IgD-negative memory B cell (primary cell): ENCODE data around the gene ERGIC1. TPM values are rescaled to one million over a fixed set of nuclear protein-coding genes. Genes with fewer than 3 reads are reported as not detected.
"Not testable (repeated sequence)": the region's sequence is repeated elsewhere in the genome, so short reads cannot be mapped to it uniquely, and the experiment has no call there.

Experiments
- H3K27ac Mint-ChIP-seq, 3 donors: one replicate each; pipeline ENCODE4 v1.8.0; 2020 to 2022; ENCODE audit warnings: mild to moderate bottlenecking in 3 of 3, mixed read lengths in 3 of 3, moderate library complexity in 1 of 3
- H3K27me3 Mint-ChIP-seq: one replicate; pipeline ENCODE4 v1.8.0; 2021; ENCODE audit warnings: mixed read lengths
- H3K36me3 Mint-ChIP-seq: one replicate; pipeline ENCODE4 v1.8.0; 2020; ENCODE audit warnings: mild to moderate bottlenecking, mixed read lengths
- H3K4me1 Mint-ChIP-seq, 3 donors: one replicate each; pipeline ENCODE4 v1.8.0; 2020 to 2022; ENCODE audit warnings: mixed read lengths in 3 of 3, mild to moderate bottlenecking in 1 of 3
- H3K4me3 Mint-ChIP-seq, 4 donors: one replicate each; pipeline ENCODE4 v1.8.0; 2020 to 2022; ENCODE audit warnings: mild to moderate bottlenecking in 4 of 4, mixed read lengths in 4 of 4, moderate library complexity in 3 of 4
- H3K9me3 Mint-ChIP-seq, 3 donors: one replicate each; pipeline ENCODE4 v1.8.0; 2020 to 2021; ENCODE audit warnings: mixed read lengths in 3 of 3, mild to moderate bottlenecking in 1 of 3
- polyA plus RNA-seq: library from polyadenylated mRNA; unstranded; fragments of 300-500 nt; fragmentation: Illumina TruSeq; gene quantifications from one replicate; pipeline ENCODE4 v1.2.3, GENCODE V29; 2021

Gene ERGIC1
- polyA plus RNA-seq, 1 donor from 2014 or later = 55.8 TPM

GRCh38 chr5:172843825-172844576, 9.9 kb downstream of the ERGIC1 start:
- H3K4me3 Mint-ChIP-seq = no peak overlapping the region
- no peaks in the 10 kb centered on the region for H3K9me3 Mint-ChIP-seq
- peaks cover 29 to 52% (median 43%) of the 10 kb centered on the region in 3 donors for H3K4me1 Mint-ChIP-seq
- H3K36me3 Mint-ChIP-seq = peaks cover 11% of the 10 kb centered on the region
- no peaks in the 10 kb centered on the region for H3K27me3 Mint-ChIP-seq
- peak overlapping the region in 2 of 3 donors; percentile 59 to 61 for H3K27ac Mint-ChIP-seq

- Mint-ChIP-seq H3K4me1 (peaks cover 32 to 56% (median 46%) of the 10 kb centered on the region in 3 donors), H3K4me3 (no peak overlapping the region)
Measured at GRCh38 chr5:172844577-172844838, 10.5 kb downstream of the ERGIC1 start.

GRCh38 chr5:172845154-172845553, 11.1 kb downstream of the ERGIC1 start:
- Mint-ChIP-seq H3K36me3 (peaks cover 11% of the 10 kb centered on the region), H3K4me3 (peak overlapping the region in 2 of 4 donors; percentile 37 to 76)

More at GRCh38 chr5:172844577-172844838, 10.5 kb downstream of the ERGIC1 start:
- Mint-ChIP-seq H3K27me3 (no peaks in the 10 kb centered on the region), H3K9me3 (no peaks in the 10 kb centered on the region), H3K27ac (peak overlapping the region; percentile 47 to 61 (median 59)), H3K36me3 (peaks cover 11% of the 10 kb centered on the region)

GRCh38 chr5:172845576-172845975, 11.5 kb downstream of the ERGIC1 start:
- H3K27ac Mint-ChIP-seq = peak overlapping the region in 1 of 3 donors; percentile 61
- H3K36me3 Mint-ChIP-seq = peaks cover 11% of the 10 kb centered on the region
- peaks cover 41 to 61% (median 55%) of the 10 kb centered on the region in 3 donors for H3K4me1 Mint-ChIP-seq
- H3K9me3 Mint-ChIP-seq = no peaks in the 10 kb centered on the region
- H3K4me3 Mint-ChIP-seq = peak overlapping the region in 2 of 4 donors; percentile 37 to 76
- no peaks in the 10 kb centered on the region for H3K27me3 Mint-ChIP-seq

More at GRCh38 chr5:172845154-172845553, 11.1 kb downstream of the ERGIC1 start:
- Mint-ChIP-seq H3K27ac (peak overlapping the region in 2 of 3 donors; percentile 47 to 61), H3K9me3 (no peaks in the 10 kb centered on the region), H3K27me3 (no peaks in the 10 kb centered on the region), H3K4me1 (peaks cover 37 to 59% (median 51%) of the 10 kb centered on the region in 3 donors)

GRCh38 chr5:172846249-172846648, 12.2 kb downstream of the ERGIC1 start:
- Mint-ChIP-seq H3K4me3 (peak overlapping the region in 1 of 4 donors; percentile 68), H3K4me1 (peaks cover 41 to 59% (median 56%) of the 10 kb centered on the region in 3 donors), H3K27me3 (no peaks in the 10 kb centered on the region), H3K36me3 (peaks cover 11% of the 10 kb centered on the region), H3K9me3 (no peaks in the 10 kb centered on the region), H3K27ac (peak overlapping the region in 1 of 3 donors; percentile 5)

GRCh38 chr5:172846677-172847076, 12.6 kb downstream of the ERGIC1 start:
- peaks cover 39 to 57% (median 53%) of the 10 kb centered on the region in 3 donors for H3K4me1 Mint-ChIP-seq
- H3K27me3 Mint-ChIP-seq = no peaks in the 10 kb centered on the region
- H3K9me3 Mint-ChIP-seq = no peaks in the 10 kb centered on the region
- H3K27ac Mint-ChIP-seq = peak overlapping the region; percentile 41 to 83 (median 73)
- peaks cover 10% of the 10 kb centered on the region for H3K36me3 Mint-ChIP-seq
- peak overlapping the region in 2 of 4 donors; percentile 42 to 68 for H3K4me3 Mint-ChIP-seq

GRCh38 chr5:172847584-172847983, 13.5 kb downstream of the ERGIC1 start:
- H3K36me3 Mint-ChIP-seq, H3K27me3 Mint-ChIP-seq, H3K9me3 Mint-ChIP-seq: not testable (repeated sequence)
- peak overlapping the region in 2 of 4 donors; percentile 60 to 72 for H3K4me3 Mint-ChIP-seq
- peak overlapping the region in 2 of 3 donors; percentile 7 to 84 for H3K27ac Mint-ChIP-seq
- peaks cover 43 to 59% (median 57%) of the 10 kb centered on the region in 3 donors for H3K4me1 Mint-ChIP-seq

- H3K4me3 Mint-ChIP-seq = peak overlapping the region in 3 of 4 donors; percentile 60 to 89 (median 73)
- H3K36me3 Mint-ChIP-seq = peaks cover 5% of the 10 kb centered on the region
- H3K4me1 Mint-ChIP-seq = peaks cover 45 to 62% (median 59%) of the 10 kb centered on the region in 3 donors
- peak overlapping the region; percentile 84 to 98 (median 91) for H3K27ac Mint-ChIP-seq
- H3K9me3 Mint-ChIP-seq = no peaks in the 10 kb centered on the region
- H3K27me3 Mint-ChIP-seq = no peaks in the 10 kb centered on the region
Measured at GRCh38 chr5:172848419-172848818, 14.4 kb downstream of the ERGIC1 start.

GRCh38 chr5:172849606-172850453, 15.8 kb downstream of the ERGIC1 start:
- Mint-ChIP-seq H3K27ac (peak overlapping the region; percentile 84 to 98 (median 91)), H3K4me1 (peaks cover 42 to 55% (median 52%) of the 10 kb centered on the region in 3 donors), H3K36me3 (peaks cover 5% of the 10 kb centered on the region), H3K4me3 (peak overlapping the region; percentile 76 to 89 (median 86)), H3K27me3 (no peaks in the 10 kb centered on the region), H3K9me3 (no peaks in the 10 kb centered on the region)

- peak overlapping the region; percentile 84 to 98 (median 91) for H3K27ac Mint-ChIP-seq
- H3K36me3 Mint-ChIP-seq = peaks cover 5% of the 10 kb centered on the region
- peaks cover 42 to 52% (median 48%) of the 10 kb centered on the region in 3 donors for H3K4me1 Mint-ChIP-seq
- H3K9me3 Mint-ChIP-seq = no peaks in the 10 kb centered on the region
- H3K27me3 Mint-ChIP-seq = no peaks in the 10 kb centered on the region
- H3K4me3 Mint-ChIP-seq = peak overlapping the region in 3 of 4 donors; percentile 63 to 87 (median 68)
Measured at GRCh38 chr5:172850454-172850797, 16.4 kb downstream of the ERGIC1 start.

- not testable (repeated sequence) for H3K36me3 Mint-ChIP-seq, H3K9me3 Mint-ChIP-seq, H3K4me3 Mint-ChIP-seq, H3K27me3 Mint-ChIP-seq
- Mint-ChIP-seq H3K4me1 (peaks cover 44 to 46% (median 45%) of the 10 kb centered on the region in 3 donors), H3K27ac (peak overlapping the region; percentile 83 to 98 (median 84))
Measured at GRCh38 chr5:172851254-172851653, 17.2 kb downstream of the ERGIC1 start.

- H3K36me3 Mint-ChIP-seq = peaks cover 2% of the 10 kb centered on the region
- peak overlapping the region in 1 of 4 donors; percentile 55 for H3K4me3 Mint-ChIP-seq
- H3K27ac Mint-ChIP-seq = peak overlapping the region; percentile 83 to 91 (median 84)
- H3K4me1 Mint-ChIP-seq = peaks cover 38 to 44% (median 39%) of the 10 kb centered on the region in 3 donors
- H3K27me3 Mint-ChIP-seq = no peaks in the 10 kb centered on the region
- H3K9me3 Mint-ChIP-seq = no peaks in the 10 kb centered on the region
Measured at GRCh38 chr5:172852490-172853354, 18.7 kb downstream of the ERGIC1 start.

GRCh38 chr5:172853355-172853975, 19.4 kb downstream of the ERGIC1 start:
- H3K27me3 Mint-ChIP-seq = no peaks in the 10 kb centered on the region
- H3K9me3 Mint-ChIP-seq = no peaks in the 10 kb centered on the region
- H3K4me1 Mint-ChIP-seq = peaks cover 35 to 38% (median 36%) of the 10 kb centered on the region in 3 donors
- H3K4me3 Mint-ChIP-seq = no peak overlapping the region
- peak overlapping the region; percentile 71 to 89 (median 73) for H3K27ac Mint-ChIP-seq
- peaks cover 2% of the 10 kb centered on the region for H3K36me3 Mint-ChIP-seq

GRCh38 chr5:172854451-172854871, 20.4 kb downstream of the ERGIC1 start:
- Mint-ChIP-seq H3K27me3 (no peaks in the 10 kb centered on the region), H3K4me3 (peak overlapping the region in 1 of 4 donors; percentile 18), H3K9me3 (no peaks in the 10 kb centered on the region), H3K27ac (peak overlapping the region; percentile 53 to 85 (median 73)), H3K36me3 (peaks cover 2% of the 10 kb centered on the region), H3K4me1 (peaks cover 27 to 30% (median 28%) of the 10 kb centered on the region in 3 donors)
